ENCODE data around the gene PTGER4.
"Not testable (repeated sequence)": the region's sequence is repeated elsewhere in the genome, so short reads cannot be mapped to it uniquely, and the experiment has no call there.

PTGER4 gene

DNA sequence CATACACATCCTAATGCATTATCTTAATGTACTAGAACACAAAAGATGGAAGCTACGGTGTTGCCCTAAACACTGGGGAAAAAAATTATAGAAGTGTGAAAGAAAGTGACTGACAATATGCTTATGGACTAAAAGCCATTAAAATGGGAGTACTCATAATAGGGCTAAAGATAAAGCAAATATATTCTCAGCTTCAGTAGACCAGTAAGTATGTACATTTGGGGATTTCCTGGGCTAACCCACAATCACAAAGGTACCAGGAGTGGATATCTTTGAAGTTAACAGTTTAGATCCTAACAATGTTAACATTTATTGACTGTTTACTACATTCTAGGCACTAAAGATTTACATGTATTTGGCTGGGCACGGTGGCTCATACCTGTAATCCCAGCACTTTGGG lies 36.9 kb downstream of the PTGER4 start:
- no peak overlapping the region for H3K9ac ChIP-seq (ENCODE audit: low read length)
- no peaks in the 10 kb centered on the region for H3K27me3 ChIP-seq (ENCODE audit: control insufficient read depth, insufficient read depth, low read length)
- no peaks in the 10 kb centered on the region for H3K36me3 ChIP-seq (ENCODE audit: control insufficient read depth, insufficient read depth, low read length)
- no peak overlapping the region for H3K27ac ChIP-seq (ENCODE audit: low read depth, low read length)
- no peak overlapping the region for H3K4me3 ChIP-seq (ENCODE audit: low read length)
- no peaks in the 10 kb centered on the region for H3K4me1 ChIP-seq (ENCODE audit: control insufficient read depth, insufficient read depth, low read length)

DNA sequence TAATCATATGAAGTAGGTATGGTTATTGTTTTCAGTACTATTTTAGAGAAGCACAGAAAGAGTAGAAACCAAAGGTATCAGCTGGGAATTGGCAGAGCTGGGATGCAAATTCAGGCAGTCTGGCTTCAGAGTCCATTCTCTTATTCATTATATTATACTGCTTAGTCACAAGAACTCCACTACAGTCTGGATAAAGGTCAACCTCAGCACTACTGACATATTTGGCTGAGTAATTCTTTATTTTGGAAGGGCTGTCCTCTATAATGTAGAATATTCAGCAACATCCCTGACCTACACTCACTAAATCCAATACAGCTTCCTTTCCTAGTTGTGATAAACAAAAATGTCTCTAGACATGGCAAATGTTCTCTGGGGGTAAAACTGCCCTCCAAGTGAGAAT lies 37.6 kb downstream of the PTGER4 start:
- Histone ChIP-seq H3K36me3 (ENCODE audit: control insufficient read depth, insufficient read depth, low read length) (no peaks in the 10 kb centered on the region), H3K4me3 (ENCODE audit: low read length) (no peak overlapping the region), H3K27me3 (ENCODE audit: control insufficient read depth, insufficient read depth, low read length) (no peaks in the 10 kb centered on the region), H3K4me1 (ENCODE audit: control insufficient read depth, insufficient read depth, low read length) (no peaks in the 10 kb centered on the region), H3K9ac (ENCODE audit: low read length) (no peak overlapping the region), H3K27ac (ENCODE audit: low read depth, low read length) (no peak overlapping the region)

DNA sequence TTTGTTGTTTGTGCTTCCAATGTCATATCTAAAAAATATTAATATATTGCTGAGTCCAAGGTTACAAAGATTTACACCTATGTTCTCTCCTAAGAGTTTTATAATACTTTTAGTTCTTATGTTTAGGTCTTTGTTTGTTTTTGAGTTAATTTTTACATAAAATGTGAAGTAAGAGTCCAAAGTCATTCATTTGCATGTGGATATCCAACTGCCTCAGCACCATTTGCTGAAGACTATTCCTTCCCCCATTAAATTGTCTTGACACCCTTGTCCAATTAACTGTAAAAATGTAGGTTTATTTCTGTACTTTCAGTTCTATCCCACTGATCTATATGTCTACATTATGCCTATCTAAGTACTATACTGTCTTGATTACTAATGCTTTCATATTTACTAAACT lies 40.4 kb downstream of the PTGER4 start:
- no peaks in the 10 kb centered on the region for H3K36me3 ChIP-seq (ENCODE audit: control insufficient read depth, insufficient read depth, low read length)
- no peaks in the 10 kb centered on the region for H3K4me1 ChIP-seq (ENCODE audit: control insufficient read depth, insufficient read depth, low read length)
- no peak overlapping the region for H3K4me3 ChIP-seq (ENCODE audit: low read length)
- H3K27me3 ChIP-seq (ENCODE audit: control insufficient read depth, insufficient read depth, low read length) = no peaks in the 10 kb centered on the region
- H3K27ac ChIP-seq (ENCODE audit: low read depth, low read length) = no peak overlapping the region
- no peak overlapping the region for H3K9ac ChIP-seq (ENCODE audit: low read length)

GRCh38 chr5:40722497-40722911 lies 42.8 kb downstream of the PTGER4 start:
- not testable (repeated sequence) for H3K9ac ChIP-seq (ENCODE audit: low read length); H3K4me3 ChIP-seq (ENCODE audit: low read length); H3K36me3 ChIP-seq (ENCODE audit: control insufficient read depth, insufficient read depth, low read length); H3K27me3 ChIP-seq (ENCODE audit: control insufficient read depth, insufficient read depth, low read length); H3K4me1 ChIP-seq (ENCODE audit: control insufficient read depth, insufficient read depth, low read length); H3K27ac ChIP-seq (ENCODE audit: low read depth, low read length)

- no peaks in the 10 kb centered on the region for H3K27me3 ChIP-seq (ENCODE audit: control insufficient read depth, insufficient read depth, low read length)
- H3K9ac ChIP-seq (ENCODE audit: low read length) = no peak overlapping the region
- peaks cover 3% of the 10 kb centered on the region for H3K4me1 ChIP-seq (ENCODE audit: control insufficient read depth, insufficient read depth, low read length)
- no peak overlapping the region for H3K4me3 ChIP-seq (ENCODE audit: low read length)
- H3K27ac ChIP-seq (ENCODE audit: low read depth, low read length) = no peak overlapping the region
- no peaks in the 10 kb centered on the region for H3K36me3 ChIP-seq (ENCODE audit: control insufficient read depth, insufficient read depth, low read length)
These were observed 53.7 kb downstream of the PTGER4 start for GRCh38 chr5:40733434-40733833.

GRCh38 chr5:40733879-40734563 lies 54.3 kb downstream of the PTGER4 start:
- H3K27me3 ChIP-seq (ENCODE audit: control insufficient read depth, insufficient read depth, low read length) = no peaks in the 10 kb centered on the region
- H3K4me1 ChIP-seq (ENCODE audit: control insufficient read depth, insufficient read depth, low read length) = peaks cover 3% of the 10 kb centered on the region
- H3K36me3 ChIP-seq (ENCODE audit: control insufficient read depth, insufficient read depth, low read length) = no peaks in the 10 kb centered on the region
- no peak overlapping the region for H3K4me3 ChIP-seq (ENCODE audit: low read length)
- H3K9ac ChIP-seq (ENCODE audit: low read length) = no peak overlapping the region
- H3K27ac ChIP-seq (ENCODE audit: low read depth, low read length) = no peak overlapping the region

DNA sequence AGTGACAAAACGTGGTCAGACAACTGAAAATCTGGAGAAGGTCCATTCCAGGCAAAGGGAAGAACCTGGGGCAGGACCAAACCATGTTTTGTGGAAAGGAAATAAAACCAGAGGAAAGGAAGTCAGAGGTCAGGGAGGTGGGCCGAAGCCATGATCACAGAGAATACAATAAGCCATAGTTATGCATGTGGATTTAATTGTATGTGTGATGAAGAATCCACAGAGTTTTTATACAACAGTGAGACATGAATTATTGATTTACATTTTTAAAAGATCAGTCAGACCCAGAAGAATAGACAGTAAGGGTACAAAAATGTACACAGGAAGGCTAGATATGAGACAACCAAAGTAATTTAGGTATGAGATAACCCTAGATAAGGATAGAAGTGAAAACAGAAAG lies 55.3 kb downstream of the PTGER4 start:
- H3K27me3 ChIP-seq (ENCODE audit: control insufficient read depth, insufficient read depth, low read length) = no peaks in the 10 kb centered on the region
- no peak overlapping the region for H3K27ac ChIP-seq (ENCODE audit: low read depth, low read length)
- H3K4me3 ChIP-seq (ENCODE audit: low read length) = no peak overlapping the region
- H3K4me1 ChIP-seq (ENCODE audit: control insufficient read depth, insufficient read depth, low read length) = peaks cover 3% of the 10 kb centered on the region
- no peaks in the 10 kb centered on the region for H3K36me3 ChIP-seq (ENCODE audit: control insufficient read depth, insufficient read depth, low read length)
- no peak overlapping the region for H3K9ac ChIP-seq (ENCODE audit: low read length)

DNA sequence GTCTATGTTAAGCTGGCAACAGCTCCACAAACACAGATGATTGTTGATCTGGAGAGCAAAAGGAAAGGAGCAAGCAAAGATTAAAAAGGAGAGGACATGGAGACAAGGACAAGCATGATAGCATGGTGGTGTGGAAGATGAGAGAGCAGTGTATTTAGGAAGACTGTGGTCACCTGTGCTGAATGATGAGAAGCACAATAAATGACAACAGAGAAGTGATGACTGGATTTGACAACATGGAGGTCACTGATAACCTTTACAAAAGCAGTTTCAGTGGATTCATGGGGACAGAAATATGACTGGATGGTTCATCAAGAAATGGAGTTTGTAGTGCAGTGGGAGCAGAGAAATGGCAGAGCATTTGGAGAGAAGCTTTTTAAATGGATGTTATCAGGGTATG lies 55.9 kb downstream of the PTGER4 start:
- peaks cover 3% of the 10 kb centered on the region for H3K4me1 ChIP-seq (ENCODE audit: control insufficient read depth, insufficient read depth, low read length)
- H3K27ac ChIP-seq (ENCODE audit: low read depth, low read length) = no peak overlapping the region
- no peak overlapping the region for H3K9ac ChIP-seq (ENCODE audit: low read length)

DNA sequence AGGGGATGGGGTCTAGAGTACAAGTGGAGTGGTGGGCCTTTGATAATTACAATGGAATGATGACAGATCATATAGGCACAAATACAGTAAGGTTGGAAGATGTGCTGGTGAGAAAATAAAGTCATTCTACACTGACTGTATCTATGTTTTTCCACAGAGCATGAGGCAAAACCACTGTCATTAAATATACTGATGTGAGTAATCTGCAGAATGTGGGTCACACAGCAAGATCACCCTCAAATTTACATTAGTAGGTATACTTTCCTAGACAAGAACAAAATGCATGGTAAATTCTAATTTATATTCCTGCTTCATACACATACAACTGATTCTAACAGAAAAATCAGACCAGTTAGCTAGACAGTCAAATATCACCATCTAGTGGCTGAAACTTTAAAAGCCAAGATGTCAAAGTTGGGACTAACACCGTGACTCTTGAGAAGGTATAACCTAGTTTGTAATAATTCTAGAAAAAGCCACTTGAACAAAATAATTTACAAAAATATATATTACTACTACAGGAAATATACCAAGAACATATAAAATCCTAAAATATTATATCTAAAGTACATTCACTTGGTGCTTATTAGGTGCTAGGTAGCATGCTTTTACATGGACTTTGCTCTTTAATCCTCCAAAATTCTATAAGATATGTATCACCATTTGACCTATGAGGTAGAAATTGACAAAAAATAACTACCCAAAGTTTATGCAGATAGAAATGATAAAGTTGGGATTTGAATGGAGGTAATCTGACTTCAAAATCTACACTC lies 56.6 kb downstream of the PTGER4 start:
- Histone ChIP-seq H3K9ac (ENCODE audit: low read length) (no peak overlapping the region), H3K27ac (ENCODE audit: low read depth, low read length) (no peak overlapping the region)

More for the DNA sequence above, 55.9 kb downstream of the PTGER4 start:
- Histone ChIP-seq H3K27me3 (ENCODE audit: control insufficient read depth, insufficient read depth, low read length) (no peaks in the 10 kb centered on the region), H3K4me3 (ENCODE audit: low read length) (no peak overlapping the region), H3K36me3 (ENCODE audit: control insufficient read depth, insufficient read depth, low read length) (peaks cover 3% of the 10 kb centered on the region)

GRCh38 chr5:40738502-40738901 lies 58.8 kb downstream of the PTGER4 start:
- no peak overlapping the region for H3K27ac ChIP-seq (ENCODE audit: low read depth, low read length)
- peaks cover 4% of the 10 kb centered on the region for H3K36me3 ChIP-seq (ENCODE audit: control insufficient read depth, insufficient read depth, low read length)
- H3K27me3 ChIP-seq (ENCODE audit: control insufficient read depth, insufficient read depth, low read length) = no peaks in the 10 kb centered on the region
- H3K4me3 ChIP-seq (ENCODE audit: low read length) = no peak overlapping the region
- H3K4me1 ChIP-seq (ENCODE audit: control insufficient read depth, insufficient read depth, low read length) = peaks cover 3% of the 10 kb centered on the region
- no peak overlapping the region for H3K9ac ChIP-seq (ENCODE audit: low read length)

More for the DNA sequence above, 56.6 kb downstream of the PTGER4 start:
- Histone ChIP-seq H3K4me3 (ENCODE audit: low read length) (no peak overlapping the region), H3K36me3 (ENCODE audit: control insufficient read depth, insufficient read depth, low read length) (peaks cover 4% of the 10 kb centered on the region), H3K27me3 (ENCODE audit: control insufficient read depth, insufficient read depth, low read length) (no peaks in the 10 kb centered on the region), H3K4me1 (ENCODE audit: control insufficient read depth, insufficient read depth, low read length) (peaks cover 3% of the 10 kb centered on the region)

All from rectal smooth muscle tissue (tissue), 1 donor.